Activated T-helper 2 cell treated with anti-CD3 and anti-CD28 coated beads, Interferon-gamma antibody, Interleukin-2, Interleukin-4, amounts not matched to agents 10 μg/mL and 5 μg/mL and 100 μg/mL, durations not matched to agents 14 hours and 24 hours and 36 hours (primary cell): ENCODE data around the gene PITHD1. TPM values are rescaled to one million over a fixed set of nuclear protein-coding genes. Genes with fewer than 3 reads are reported as not detected.
"Not testable (repeated sequence)": the region's sequence is repeated elsewhere in the genome, so short reads cannot be mapped to it uniquely, and the experiment has no call there.

Source experiments
- DNase-seq: peaks from one replicate; pipeline ENCODE4 v3.0.0; 2021; ENCODE audit warnings: low spot score
- H3K27ac Mint-ChIP-seq: one replicate; pipeline ENCODE4 v1.8.0; 2021; ENCODE audit warnings: mixed read lengths
- H3K27me3 Mint-ChIP-seq: one replicate; pipeline ENCODE4 v1.8.0; 2021; ENCODE audit warnings: low read depth, mixed read lengths
- H3K36me3 Mint-ChIP-seq: one replicate; pipeline ENCODE4 v1.8.0; 2021; ENCODE audit warnings: low read depth, mixed read lengths
- H3K4me1 Mint-ChIP-seq: one replicate; pipeline ENCODE4 v1.8.0; 2021; ENCODE audit warnings: low read depth, mixed read lengths
- H3K4me3 Mint-ChIP-seq: one replicate; pipeline ENCODE4 v1.8.0; 2021; ENCODE audit warnings: low read depth, mild to moderate bottlenecking, moderate library complexity, mixed read lengths
- H3K9me3 Mint-ChIP-seq: one replicate; pipeline ENCODE4 v1.8.0; 2021; ENCODE audit warnings: mixed read lengths
- intact Hi-C: fragments of 100-400 bp; cut with micrococcal nuclease; formaldehyde crosslinking; loops from one replicate; pipeline ENCODE4 v1.15.1; 2023
- total RNA-seq: library from RNA; stranded (reverse); gene quantifications from 2 replicates; pipeline ENCODE4 v1.2.3, GENCODE V29; 2022

The PITHD1 gene
- total RNA-seq, 1 donor from 2014 or later = 71.4 TPM

DNA sequence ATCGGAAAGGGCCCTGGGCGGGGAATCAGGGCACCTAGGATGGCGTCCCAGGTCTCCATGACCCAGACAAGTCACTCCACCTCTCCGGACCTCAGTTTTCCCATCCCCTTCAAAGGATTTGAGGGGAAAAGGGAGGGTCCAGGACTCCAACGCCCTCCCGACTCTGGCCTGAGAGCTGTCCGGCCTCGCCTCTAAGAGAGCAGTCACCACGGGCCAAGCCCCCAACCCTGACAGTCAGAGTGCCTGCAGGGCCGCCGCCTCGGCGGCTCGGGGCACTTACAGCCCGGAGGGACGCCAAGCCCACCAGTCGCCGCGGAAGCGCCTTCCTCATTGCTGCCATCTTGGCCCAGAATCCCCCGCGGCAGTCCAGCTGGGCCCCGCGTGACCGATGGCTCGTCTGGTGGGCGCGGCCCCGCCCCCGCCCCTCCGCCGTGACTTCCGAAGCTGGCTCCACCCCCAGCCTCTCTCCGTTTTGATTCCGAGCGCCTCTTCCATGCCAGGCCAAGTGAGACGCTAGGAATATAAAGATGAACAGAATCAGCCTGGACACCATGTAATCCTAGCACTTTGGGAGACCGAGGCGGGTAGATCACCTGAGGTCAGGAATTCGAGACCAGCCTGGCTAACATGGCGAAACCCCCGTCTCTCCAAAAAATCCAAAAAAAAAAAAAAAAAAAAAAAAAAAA, 47.0 kb downstream of the PITHD1 start, which contains the start of gene HMGCL:
Gene HMGCL (minus strand): TSS at position 354 of the 686 bp plus-strand sequence. CDS start 14 bp downstream, at position 340.
- intact Hi-C loops = loop anchor here (5.0 kb wide), 1 partner anchor 92 kb away; no protein-coding TSS in a partner anchor
- peaks cover 16% of the 10 kb centered on the region for H3K4me1 Mint-ChIP-seq
- DNase-seq = peak; percentile 82

DNA sequence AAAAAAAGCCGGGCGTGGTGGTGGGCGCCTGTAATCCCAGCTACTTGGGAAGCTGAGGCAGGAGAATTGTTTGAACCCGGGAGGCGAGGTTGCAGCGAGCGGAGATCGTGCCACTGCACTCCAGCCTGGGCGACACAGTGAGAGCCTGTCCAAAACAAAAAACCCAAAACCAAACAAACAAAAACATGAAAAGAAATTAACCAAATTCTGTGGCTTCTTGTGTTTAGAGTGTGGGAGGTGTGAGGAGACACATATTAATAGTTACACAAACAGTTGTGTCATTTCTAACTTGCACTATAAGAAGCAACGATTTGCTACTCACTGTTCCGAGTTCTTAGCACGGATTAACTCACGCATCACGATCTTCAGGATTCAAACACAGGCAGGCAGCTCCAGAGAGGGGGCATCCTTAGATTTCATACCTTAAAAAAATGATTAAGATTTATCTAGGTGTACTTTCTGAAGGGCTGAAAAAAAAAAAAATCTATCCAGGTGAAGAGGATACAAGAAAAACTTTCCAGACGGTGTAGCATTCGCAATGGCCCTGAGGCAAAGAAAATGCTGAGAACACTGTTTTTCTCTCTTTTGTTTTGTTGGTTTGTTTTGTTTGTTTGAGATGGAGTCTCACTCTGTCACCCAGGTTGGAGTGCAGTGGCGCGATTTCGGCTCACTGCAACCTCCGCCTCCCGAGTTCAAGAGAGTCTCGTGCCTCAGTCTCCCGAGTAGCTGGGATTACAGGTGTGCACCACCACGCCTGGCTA, 47.7 kb downstream of the PITHD1 start:
- intact Hi-C loops = loop anchor here (5.0 kb wide), 1 partner anchor 91 kb away; no protein-coding TSS in a partner anchor
- peaks cover 19% of the 10 kb centered on the region for H3K4me1 Mint-ChIP-seq
- DNase-seq = no peak
- H3K36me3 Mint-ChIP-seq = peaks cover 2% of the 10 kb centered on the region
- no peaks in the 10 kb centered on the region for H3K9me3 Mint-ChIP-seq
- H3K27ac Mint-ChIP-seq = peak overlapping the region; percentile 91
- H3K27me3 Mint-ChIP-seq = no peaks in the 10 kb centered on the region
- peak overlapping the region; percentile 93 for H3K4me3 Mint-ChIP-seq

More for the DNA sequence above, 47.0 kb downstream of the PITHD1 start, which contains the start of gene HMGCL:
- Mint-ChIP-seq H3K27me3 (no peaks in the 10 kb centered on the region), H3K36me3 (peaks cover 2% of the 10 kb centered on the region), H3K27ac (peak within 1 kb of the TSS; percentile 91), H3K4me3 (peak within 1 kb of the TSS; percentile 93), H3K9me3 (no peaks in the 10 kb centered on the region)

DNA sequence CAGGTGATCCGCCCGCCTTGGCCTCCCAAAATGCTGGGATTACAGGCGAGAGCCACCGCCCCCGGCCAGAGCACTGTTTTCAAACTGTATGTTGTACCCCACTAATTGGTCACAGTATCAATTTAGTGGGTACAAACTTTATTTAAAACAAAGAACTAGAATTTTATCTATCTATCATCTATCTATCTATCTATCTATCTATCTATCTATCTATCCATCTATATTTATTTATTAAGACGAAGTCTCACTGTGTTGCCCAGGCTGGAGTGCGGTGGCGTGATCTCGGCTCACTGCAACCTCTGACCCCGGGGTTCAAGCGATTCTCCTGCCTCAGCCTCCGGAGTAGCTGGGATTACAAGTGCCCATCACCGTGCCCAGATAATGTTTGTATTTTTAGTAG, 48.4 kb downstream of the PITHD1 start:
- intact Hi-C loops = loop anchor here (5.0 kb wide), 1 partner anchor 91 kb away; no protein-coding TSS in a partner anchor
- H3K4me1 Mint-ChIP-seq = peaks cover 19% of the 10 kb centered on the region
- H3K27ac Mint-ChIP-seq, DNase-seq, H3K36me3 Mint-ChIP-seq, H3K9me3 Mint-ChIP-seq, H3K27me3 Mint-ChIP-seq: not testable (repeated sequence)
- H3K4me3 Mint-ChIP-seq = peak overlapping the region; percentile 5

DNA sequence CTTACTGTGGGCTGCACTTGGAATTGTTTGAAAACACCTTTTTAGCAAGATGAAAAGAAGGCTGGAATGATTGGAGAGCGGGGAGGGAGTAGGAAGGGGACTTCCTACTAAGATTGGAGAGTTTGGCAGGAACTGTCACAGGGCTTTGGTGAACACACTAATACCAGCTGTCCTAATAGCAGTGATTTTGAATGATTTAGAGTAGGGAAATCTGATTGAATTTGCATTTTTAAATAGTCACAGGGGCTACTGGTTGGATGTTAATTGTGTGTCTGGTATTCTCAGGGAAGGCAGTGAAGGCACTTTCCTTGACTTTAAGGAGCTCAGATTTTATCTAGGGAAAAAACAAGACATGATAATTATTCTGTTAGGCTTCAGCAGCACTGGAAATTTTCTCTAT, 49.5 kb downstream of the PITHD1 start:
- intact Hi-C loops = loop anchor here (5.0 kb wide), 1 partner anchor 90 kb away; no protein-coding TSS in a partner anchor
- peaks cover 3% of the 10 kb centered on the region for H3K27me3 Mint-ChIP-seq
- H3K4me1 Mint-ChIP-seq = peaks cover 19% of the 10 kb centered on the region
- H3K36me3 Mint-ChIP-seq = peaks cover 2% of the 10 kb centered on the region
- no peak overlapping the region for H3K4me3 Mint-ChIP-seq
- no peak overlapping the region for H3K27ac Mint-ChIP-seq
- no peak for DNase-seq
- H3K9me3 Mint-ChIP-seq = no peaks in the 10 kb centered on the region

DNA sequence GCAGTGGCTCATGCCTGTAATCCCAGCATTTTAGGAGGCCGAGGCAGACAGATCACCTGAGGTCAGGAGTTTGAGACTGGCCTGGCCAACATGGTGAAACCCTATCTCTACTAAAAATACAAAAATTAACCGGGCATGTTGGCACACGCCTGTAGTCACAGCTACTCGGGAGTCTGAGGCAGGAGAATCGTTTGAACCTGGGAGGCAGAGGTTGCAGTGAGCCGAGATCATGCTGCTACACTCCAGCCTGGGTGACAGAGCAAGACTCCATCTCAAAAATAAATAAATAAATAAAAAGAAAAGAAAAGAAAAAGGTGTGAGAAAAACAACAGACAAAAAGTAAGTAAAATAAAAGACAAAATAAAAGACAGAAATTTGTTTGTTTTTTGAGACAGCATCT, 55.9 kb downstream of the PITHD1 start:
- H3K9me3 Mint-ChIP-seq, H3K27ac Mint-ChIP-seq, DNase-seq, H3K27me3 Mint-ChIP-seq, H3K36me3 Mint-ChIP-seq, intact Hi-C loops, H3K4me3 Mint-ChIP-seq: not testable (repeated sequence)
- peaks cover 19% of the 10 kb centered on the region for H3K4me1 Mint-ChIP-seq

DNA sequence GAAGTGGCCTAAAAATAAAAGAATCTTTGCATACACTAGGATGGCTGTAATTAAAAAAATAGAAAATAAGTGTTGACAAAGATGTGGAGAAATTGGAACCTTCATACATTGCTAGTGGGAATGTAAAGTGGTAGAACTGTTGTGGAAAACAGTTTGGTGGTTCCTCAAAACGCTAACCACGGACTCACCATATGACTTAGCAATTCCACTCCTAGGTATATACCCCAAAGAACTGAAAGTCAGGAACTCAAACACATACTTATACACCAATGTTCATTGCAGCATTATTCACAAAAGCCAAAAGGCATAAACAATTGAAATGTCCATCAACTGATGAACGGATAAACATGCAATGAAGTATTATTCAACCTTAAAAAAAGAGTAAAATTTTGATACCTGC, 57.8 kb downstream of the PITHD1 start:
- DNase-seq = no peak
- Mint-ChIP-seq H3K4me3 (no peak overlapping the region), H3K36me3 (no peaks in the 10 kb centered on the region), H3K27me3 (peaks cover 8% of the 10 kb centered on the region), H3K9me3 (no peaks in the 10 kb centered on the region), H3K4me1 (peaks cover 16% of the 10 kb centered on the region), H3K27ac (no peak overlapping the region)
- intact Hi-C loops = no loop called here

Other genes with a start within 250 kb of the PITHD1 start
- 17.2 and 18.6 TPM in 2 replicates for gene E2F2, start 247.2 kb upstream of the PITHD1 start, total RNA-seq
- gene ID3, start 218.9 kb upstream of the PITHD1 start, total RNA-seq = 24.7 and 26.9 TPM in 2 replicates
- 1,169 and 1,221 TPM in 2 replicates for gene RPL11, start 86.6 kb upstream of the PITHD1 start, total RNA-seq
- 42.0 and 45.5 TPM in 2 replicates for gene ELOA, start 34.9 kb upstream of the PITHD1 start, total RNA-seq
- gene LYPLA2, start 12.7 kb downstream of the PITHD1 start, total RNA-seq = 86.4 and 88.4 TPM in 2 replicates
- 57.8 and 62.1 TPM in 2 replicates for gene GALE, start 22.3 kb downstream of the PITHD1 start, total RNA-seq
- gene HMGCL, start 47.0 kb downstream of the PITHD1 start, total RNA-seq = 22.8 and 25.9 TPM in 2 replicates
- 3.3 and 4.0 TPM in 2 replicates for gene FUCA1, start 89.9 kb downstream of the PITHD1 start, total RNA-seq
- 0.05 and 0.07 TPM in 2 replicates for gene CNR2, start 134.9 kb downstream of the PITHD1 start, total RNA-seq
- 111 and 137 TPM in 2 replicates for gene PNRC2, start 181.4 kb downstream of the PITHD1 start, total RNA-seq
- 213 and 217 TPM in 2 replicates for gene SRSF10, start 201.9 kb downstream of the PITHD1 start, total RNA-seq